K562 (cell line): ENCODE data around the gene TTC16. TPM values are rescaled to one million over a fixed set of nuclear protein-coding genes. Genes with fewer than 3 reads are reported as not detected.

Experiments used
- ESRRA ChIP-seq: fragments of 450-650 bp; IDR thresholded peaks from 2 replicates; pipeline ENCODE4 v1.6.1; 2014; ENCODE audit warnings: low read depth, mild to moderate bottlenecking, moderate library complexity, borderline replicate concordance
- LCOR ChIP-seq: sonication (generic); formaldehyde crosslinking; IDR thresholded peaks from 2 replicates; pipeline ENCODE4 v1.8.0; 2022; ENCODE audit warnings: mild to moderate bottlenecking, missing genetic modification reagents
- PCBP1 ChIP-seq: fragments of 200-400 bp; formaldehyde crosslinking; IDR thresholded peaks from 2 replicates; pipeline ENCODE4 v1.6.1; 2018; ENCODE audit warnings: mild to moderate bottlenecking, low read depth, low read length; ENCODE audit not compliant: poor library complexity, severe bottlenecking
- RAD51 ChIP-seq: fragments of 450-650 bp; IDR thresholded peaks from 2 replicates; pipeline ENCODE4 v1.7.1; 2016; ENCODE audit warnings: low read depth, mild to moderate bottlenecking, borderline replicate concordance
- TRIM25 ChIP-seq: fragments of 450-650 bp; IDR thresholded peaks from 2 replicates; pipeline ENCODE4 v1.7.0; 2016; ENCODE audit warnings: borderline replicate concordance
- ZBTB11 ChIP-seq, 3 experiments: fragments of 200-800 bp in 1 of 3; fragments of 250-450 bp in 1 of 3; fragments of 450-650 bp in 1 of 3; sonication (Bioruptor Pico) in 1 of 3; sonication (Bioruptor generic) in 1 of 3; formaldehyde crosslinking in 1 of 3; IDR thresholded peaks; 2 replicates each; pipeline versions ENCODE4 v1.6.1 to v1.8.0; 2016 to 2022; ENCODE audit warnings: mild to moderate bottlenecking in 2 of 3, missing genetic modification characterization in 2 of 3, missing compliant biosample characterization in 1 of 3, moderate library complexity in 1 of 3
- ZBTB34 ChIP-seq: fragments of 250-450 bp; sonication (Bioruptor Pico); IDR thresholded peaks from 2 replicates; pipeline ENCODE4 v1.8.0; 2021; ENCODE audit warnings: mild to moderate bottlenecking, moderate library complexity
- ZNF263 ChIP-seq: sonication (generic); formaldehyde crosslinking; IDR thresholded peaks from 2 replicates; pipeline ENCODE4 v1.8.0; 2022; ENCODE audit warnings: mild to moderate bottlenecking, missing genetic modification reagents, borderline replicate concordance
- ZNF384 ChIP-seq: IDR thresholded peaks from 2 replicates; pipeline ENCODE4 v1.6.1; 2012; ENCODE audit warnings: low read depth, low read length, improper control_type of control experiment
- polyA plus RNA-seq, 8 experiments: library from polyadenylated mRNA; depleted of rRNA in 4 of 8; stranded (reverse) in 5 of 8; unstranded in 3 of 8; fragments of >200 nt; fragmentation: Nextera tagmentation in 2 of 8; fragmentation: Illumina TruSeq in 1 of 8; extraction: Ambion mirVana in 2 of 8; extraction: Trizol in 1 of 8; gene quantifications; 2 replicates each; pipeline versions ENCODE4 v1.2.1 to v1.2.3, GENCODE V29; 2011 to 2014; ENCODE audit warnings: inconsistent platforms in 1 of 8, missing spikeins in 1 of 8
- total RNA-seq, 7 experiments: library from RNA; depleted of rRNA in 6 of 7; stranded (reverse); fragments of >200 nt in 6 of 7; fragmentation: Illumina TruSeq in 2 of 7; extraction: Trizol in 2 of 7; gene quantifications; 2 replicates each; pipeline versions ENCODE4 v1.2.1 to v1.2.3, GENCODE V29; 2011 to 2021; ENCODE audit warnings: low replicate concordance in 1 of 7

TTC16 gene
- total and polyA plus RNA-seq, 9 of the 15 experiments (the other 6 are each of a cell fraction or from before 2014, with no cell fraction given), result 0.11 TPM; not detected in 8

- TF ChIP-seq TRIM25 (no peak), ZBTB11 (CRISPR knock-in tag; IDR thresholded peaks at IDR 0.05) (no peak), ZNF263 (CRISPR knock-in tag) (no peak), RAD51 (no peak), PCBP1 (no peak), ESRRA (peak; percentile 55; the same call in 1 of the 2 replicates), LCOR (CRISPR knock-in tag) (no peak), ZNF384 (0 out of 2 replicates have a peak, but pooled peaks have one; percentile 7), ZBTB34 (CRISPR knock-in tag) (no peak)
These were observed 56.7 kb downstream of the TTC16 start (continued) for GRCh38 chr9:127772603-127773002.
